HepG2 (cell line): Measurements from ENCODE around the gene CAPN13. TPM values are rescaled to one million over a fixed set of nuclear protein-coding genes. Genes with fewer than 3 reads are reported as not detected.

Experiments
- ETV5 ChIP-seq: IDR thresholded peaks from 2 replicates; pipeline ENCODE4 v1.6.1; 2018; ENCODE audit warnings: missing biosample characterization, missing genetic modification reagents, inconsistent platforms, borderline replicate concordance
- KDM5B ChIP-seq: sonication (generic); formaldehyde crosslinking; IDR thresholded peaks from 2 replicates; pipeline ENCODE4 v1.4.0; 2020; ENCODE audit warnings: missing genetic modification reagents, mild to moderate bottlenecking, borderline replicate concordance
- MEIS2 ChIP-seq: sonication (generic); formaldehyde crosslinking; IDR thresholded peaks from 2 replicates; pipeline ENCODE4 v1.9.0; 2021; ENCODE audit warnings: mild to moderate bottlenecking, missing genetic modification reagents
- NRL ChIP-seq: sonication (generic); formaldehyde crosslinking; IDR thresholded peaks from 2 replicates; pipeline ENCODE4 v1.5.0; 2020; ENCODE audit warnings: missing genetic modification reagents, mild to moderate bottlenecking, moderate library complexity, borderline replicate concordance
- PRPF4 ChIP-seq: fragments of 200-400 bp; formaldehyde crosslinking; IDR thresholded peaks from 2 replicates; pipeline ENCODE4 v1.6.1; 2016; ENCODE audit warnings: low read length, low read depth; ENCODE audit not compliant: poor library complexity, severe bottlenecking
- PTBP1 ChIP-seq: fragments of 200-400 bp; formaldehyde crosslinking; IDR thresholded peaks from 2 replicates; pipeline ENCODE4 v1.6.1; 2018; ENCODE audit warnings: low read length, low read depth; ENCODE audit not compliant: poor library complexity, severe bottlenecking
- RERE ChIP-seq: IDR thresholded peaks from 2 replicates; pipeline ENCODE4 v1.6.1; 2016; ENCODE audit warnings: low read depth, missing genetic modification reagents, missing compliant biosample characterization
- RXRB ChIP-seq: IDR thresholded peaks from 2 replicates; pipeline ENCODE4 v1.6.1; 2016; ENCODE audit warnings: borderline replicate concordance, missing genetic modification reagents, missing compliant biosample characterization
- SALL1 ChIP-seq: sonication (generic); formaldehyde crosslinking; IDR thresholded peaks from 2 replicates; pipeline ENCODE4 v1.8.0; 2022; ENCODE audit warnings: mild to moderate bottlenecking, missing genetic modification reagents
- SKIL ChIP-seq: sonication (generic); formaldehyde crosslinking; IDR thresholded peaks from 2 replicates; pipeline ENCODE4 v1.8.0; 2022; ENCODE audit warnings: missing genetic modification reagents, mild to moderate bottlenecking, moderate library complexity, borderline replicate concordance
- SMC3 ChIP-seq: IDR thresholded peaks from 2 replicates; pipeline ENCODE4 v1.6.1; 2011; ENCODE audit warnings: low read length, improper control_type of control experiment
- STAG1 ChIP-seq: sonication (generic); formaldehyde crosslinking; IDR thresholded peaks from 2 replicates; pipeline ENCODE4 v1.4.0; 2020; ENCODE audit warnings: missing genetic modification reagents
- TGIF2 ChIP-seq: IDR thresholded peaks from 2 replicates; pipeline ENCODE4 v1.6.1; 2016; ENCODE audit warnings: control low read depth, missing compliant biosample characterization
- THAP11 ChIP-seq: IDR thresholded peaks from 2 replicates; pipeline ENCODE4 v1.6.1; 2016; ENCODE audit warnings: missing biosample characterization, missing genetic modification reagents
- XRCC5 ChIP-seq: fragments of 200-400 bp; formaldehyde crosslinking; optimal IDR thresholded peaks from 2 replicates; pipeline ENCODE3; 2017; ENCODE audit warnings: mild to moderate bottlenecking, low read length
- ZNF256 ChIP-seq: sonication (generic); formaldehyde crosslinking; conservative IDR thresholded peaks from 2 replicates; pipeline ENCODE4 v1.4.0; 2020; ENCODE audit warnings: missing genetic modification reagents
- ZNF263 ChIP-seq: sonication (generic); formaldehyde crosslinking; IDR thresholded peaks from 2 replicates; pipeline ENCODE4 v1.4.0; 2020; ENCODE audit warnings: missing genetic modification reagents
- ZNF296 ChIP-seq: sonication (generic); formaldehyde crosslinking; conservative IDR thresholded peaks from 2 replicates; pipeline ENCODE4 v1.5.0; 2020; ENCODE audit warnings: mild to moderate bottlenecking, missing genetic modification reagents
- ZNF460 ChIP-seq: sonication (generic); formaldehyde crosslinking; IDR thresholded peaks from 2 replicates; pipeline ENCODE4 v1.5.1; 2020; ENCODE audit warnings: missing genetic modification reagents, mild to moderate bottlenecking, borderline replicate concordance
- ZNF558 ChIP-seq: sonication (generic); formaldehyde crosslinking; IDR thresholded peaks from 2 replicates; pipeline ENCODE4 v1.9.0; 2022; ENCODE audit warnings: mild to moderate bottlenecking, missing genetic modification reagents, borderline replicate concordance
- ZNF644 ChIP-seq: IDR thresholded peaks from 2 replicates; pipeline ENCODE4 v1.6.1; 2016; ENCODE audit warnings: low read depth
- ZNF7 ChIP-seq: IDR thresholded peaks from 2 replicates; pipeline ENCODE4 v1.6.1; 2016; ENCODE audit warnings: missing biosample characterization, missing genetic modification reagents
- ZNF83 ChIP-seq: sonication (generic); formaldehyde crosslinking; IDR thresholded peaks from 2 replicates; pipeline ENCODE4 v1.4.0; 2020; ENCODE audit warnings: missing genetic modification reagents, mild to moderate bottlenecking, borderline replicate concordance
- ZSCAN22 ChIP-seq: sonication (generic); formaldehyde crosslinking; IDR thresholded peaks from 2 replicates; pipeline ENCODE4 v1.4.0; 2020; ENCODE audit warnings: mild to moderate bottlenecking, missing genetic modification reagents
- polyA plus RNA-seq, 8 experiments: library from polyadenylated mRNA; depleted of rRNA in 3 of 8; stranded (reverse) in 7 of 8; unstranded in 1 of 8; fragments of >200 nt; fragmentation: Illumina TruSeq in 4 of 8; extraction: Trizol in 4 of 8; gene quantifications; 2 replicates each; pipeline versions ENCODE4 v1.2.1 to v1.2.3, GENCODE V29; 2011 to 2016; ENCODE audit warnings: low read depth in 4 of 8, missing spikeins in 1 of 8, mixed read lengths in 1 of 8; ENCODE audit not compliant: insufficient read depth in 1 of 8
- total RNA-seq, 5 experiments: library from RNA; depleted of rRNA; stranded (reverse); fragments of >200 nt; fragmentation: Illumina TruSeq; extraction: Trizol; gene quantifications; 2 replicates each; pipeline ENCODE4 v1.2.3, GENCODE V29; 2016; ENCODE audit warnings: low read depth in 1 of 5

Gene CAPN13
- total and polyA plus RNA-seq, 2 of the 13 experiments (the other 11 are each of a cell fraction or from before 2014, with no cell fraction given), result not detected

GRCh38 chr2:30706534-30707303 is 100.5 kb downstream of the CAPN13 start (continued):
- TF ChIP-seq RERE (no peak), ZSCAN22 (CRISPR knock-in tag) (no peak), PTBP1 (no peak), PRPF4 (no peak), ZNF460 (CRISPR knock-in tag) (no peak), SALL1 (CRISPR knock-in tag) (0 out of 2 replicates have a peak, but pooled peaks have one; percentile 33), ZNF83 (no peak), MEIS2 (CRISPR knock-in tag) (0 out of 2 replicates have a peak, but pooled peaks have one; percentile 12), KDM5B (CRISPR knock-in tag) (0 out of 2 replicates have a peak, but pooled peaks have one; percentile 44), RXRB (CRISPR knock-in tag) (no peak), ZNF296 (no peak), ZNF263 (CRISPR knock-in tag) (peak; percentile 48; the same call in 1 of the 2 replicates), THAP11 (CRISPR knock-in tag) (peak; percentile 23; the same call in 1 of the 2 replicates), ZNF7 (no peak), SMC3 (peak; percentile 97), SKIL (CRISPR knock-in tag) (no peak), ZNF644 (CRISPR knock-in tag) (0 out of 2 replicates have a peak, but pooled peaks have one; percentile 16), TGIF2 (peak; percentile 58; the same call in 1 of the 2 replicates), NRL (0 out of 2 replicates have a peak, but pooled peaks have one; percentile 35), ZNF558 (CRISPR knock-in tag) (no peak), XRCC5 (peak; percentile 74), ETV5 (CRISPR knock-in tag) (0 out of 2 replicates have a peak, but pooled peaks have one; percentile 19), STAG1 (peak; percentile 99), ZNF256 (CRISPR knock-in tag) (no peak)
